ENCODE results near the gene RTN4RL1. TPM values are rescaled to one million over a fixed set of nuclear protein-coding genes. Genes with fewer than 3 reads are reported as not detected.

Gene RTN4RL1
- total and polyA plus RNA-seq, 2 of the 13 experiments (the other 11 are each of a cell fraction or from before 2014, with no cell fraction given): 0.01 TPM; not detected in 1

GRCh38 chr17:1888741-1889140 lies 136.4 kb downstream of the RTN4RL1 start:
- BruUV-seq (replicated peaks): no TSS peak
- Histone ChIP-seq H3K9me3 (ENCODE audit: low read length) (no peaks in the 10 kb centered on the region), H3K79me2 (ENCODE audit: insufficient read depth, low read length) (no peaks in the 10 kb centered on the region), H3K36me3 (replicated peaks in 1 of 2; ENCODE audit: control insufficient read depth in 1 of 2, insufficient read depth in 2 of 2, low read length in 2 of 2) (peaks cover 23 to 68% of the 10 kb centered on the region in 2 experiments; a peak in 4 of 5 replicates), H3K4me2 (ENCODE audit: low read depth, low read length) (no peak overlapping the region), H3K27me3 (ENCODE audit: control insufficient read depth in 1 of 2, insufficient read depth in 2 of 2, low read length in 2 of 2) (no peaks in the 10 kb centered on the region), H3K4me3 (replicated peaks in 1 of 3; ENCODE audit: insufficient read depth in 1 of 3, low read depth in 2 of 3, low read length in 3 of 3) (no peak overlapping the region), H4K20me1 (ENCODE audit: insufficient read depth, low read length) (no peaks in the 10 kb centered on the region), H3K9ac (ENCODE audit: insufficient read depth, low read depth, low read length) (no peak overlapping the region), H2AFZ (ENCODE audit: low read length) (no peak overlapping the region), H3K4me1 (ENCODE audit: insufficient read depth, low read length) (no peaks in the 10 kb centered on the region), H3K27ac (ENCODE audit: extremely low read length, insufficient read depth, low read length) (no peak overlapping the region)
- ChIA-PET POLR2A (no interaction called here), CTCF (ENCODE audit: low intra/inter-chr PET ratio, low total read pairs) (no interaction called here)
- ATAC-seq (no peak), DNase-seq (ENCODE audit: low spot score) (no peak), FAIRE-seq (no peak)
- in situ Hi-C loops (cut with HindIII; ENCODE audit: extremely low pct_ligation_motif_present, low pct_unique_long_range_greater_than_20kb) (no loop called here), intact Hi-C loops (cut with micrococcal nuclease; ENCODE audit: unreplicated experiment) (loop anchor here (10.0 kb wide), 1 partner anchor 136 kb away; the partner anchor contains the start of gene RTN4RL1)
- 94% methylated on average over 14 of the region's 14 CpGs for WGBS (ENCODE audit: low lambda C conversion rate)
- TF ChIP-seq ZNF646 (CRISPR knock-in tag; IDR thresholded peaks at IDR 0.05) (no peak), NFAT5 (CRISPR knock-in tag; IDR thresholded peaks at IDR 0.05) (no peak), ZBTB4 (CRISPR knock-in tag; IDR thresholded peaks at IDR 0.05; ENCODE audit: borderline replicate concordance) (no peak), ZNF468 (CRISPR knock-in tag; IDR thresholded peaks at IDR 0.05) (no peak), ZNF264 (CRISPR knock-in tag; IDR thresholded peaks at IDR 0.05) (no peak), SP140L (CRISPR knock-in tag; IDR thresholded peaks at IDR 0.05; ENCODE audit: borderline replicate concordance) (no peak)

Data from HepG2 (cell line).